Measurements from ENCODE around the gene ATG4B.

ATG4B gene

DNA sequence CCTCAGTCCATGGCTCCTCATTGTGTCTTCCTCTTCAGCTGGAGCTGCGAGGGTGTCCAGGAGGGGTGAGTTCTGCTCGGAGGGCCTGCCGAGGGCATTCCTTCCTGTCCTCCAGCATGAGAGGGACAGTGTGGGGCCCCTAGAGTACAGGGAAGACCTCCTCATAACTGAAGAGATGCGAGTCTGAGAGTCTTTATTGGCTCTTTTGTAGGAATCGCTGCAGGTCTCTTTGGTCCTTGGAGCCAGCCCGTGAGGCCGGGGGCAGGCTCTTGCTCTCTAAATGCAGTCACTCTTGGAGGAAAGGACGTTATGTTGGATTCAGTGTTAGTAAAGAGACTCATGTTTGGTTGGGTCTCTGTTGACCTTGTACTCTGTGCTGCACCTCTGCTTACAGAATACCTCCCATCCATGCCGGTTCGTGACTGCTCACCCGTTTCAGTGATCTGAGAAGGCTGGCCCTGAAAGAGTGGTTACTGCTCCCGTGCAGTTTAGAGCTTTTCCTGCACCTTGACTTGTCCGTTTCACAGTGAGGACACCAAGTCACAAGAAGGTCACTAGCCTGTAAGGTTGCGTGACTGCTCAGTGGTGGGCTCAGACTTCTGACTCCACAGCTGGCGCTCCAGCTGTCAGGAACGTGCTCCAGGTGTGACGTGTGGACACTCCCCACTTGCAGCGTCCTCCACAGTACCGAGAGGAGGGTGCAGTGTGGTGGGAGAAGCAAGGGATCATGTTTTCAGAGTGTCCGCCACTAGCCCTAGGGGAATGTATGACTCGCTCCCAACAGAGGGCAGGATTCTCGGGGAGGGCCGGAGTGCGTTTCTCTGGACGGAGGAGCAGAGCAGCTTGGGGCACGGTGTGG, 7.8 kb downstream of the ATG4B start:
- peaks cover 38% of the 10 kb centered on the region for H3K4me1 ChIP-seq (ENCODE audit: control insufficient read depth, insufficient read depth, low read length)
- no peaks in the 10 kb centered on the region for H3K27me3 ChIP-seq (ENCODE audit: control insufficient read depth in 1 of 2, insufficient read depth in 2 of 2, low read length in 2 of 2)
- no peak overlapping the region for H3K27ac ChIP-seq (ENCODE audit: low read length)
- H3K36me3 ChIP-seq (ENCODE audit: control insufficient read depth in 2 of 2, insufficient read depth in 2 of 2, low read length in 2 of 2), result peaks cover 0 to 2% of the 10 kb centered on the region in 2 donors
- H3K9me3 ChIP-seq (ENCODE audit: control insufficient read depth in 2 of 2, low read length in 2 of 2), result no peaks in the 10 kb centered on the region
- no peak overlapping the region for H3K9ac ChIP-seq (ENCODE audit: low read length in 2 of 2)
- H3K4me3 ChIP-seq (ENCODE audit: low read length in 2 of 2), result no peak overlapping the region

DNA sequence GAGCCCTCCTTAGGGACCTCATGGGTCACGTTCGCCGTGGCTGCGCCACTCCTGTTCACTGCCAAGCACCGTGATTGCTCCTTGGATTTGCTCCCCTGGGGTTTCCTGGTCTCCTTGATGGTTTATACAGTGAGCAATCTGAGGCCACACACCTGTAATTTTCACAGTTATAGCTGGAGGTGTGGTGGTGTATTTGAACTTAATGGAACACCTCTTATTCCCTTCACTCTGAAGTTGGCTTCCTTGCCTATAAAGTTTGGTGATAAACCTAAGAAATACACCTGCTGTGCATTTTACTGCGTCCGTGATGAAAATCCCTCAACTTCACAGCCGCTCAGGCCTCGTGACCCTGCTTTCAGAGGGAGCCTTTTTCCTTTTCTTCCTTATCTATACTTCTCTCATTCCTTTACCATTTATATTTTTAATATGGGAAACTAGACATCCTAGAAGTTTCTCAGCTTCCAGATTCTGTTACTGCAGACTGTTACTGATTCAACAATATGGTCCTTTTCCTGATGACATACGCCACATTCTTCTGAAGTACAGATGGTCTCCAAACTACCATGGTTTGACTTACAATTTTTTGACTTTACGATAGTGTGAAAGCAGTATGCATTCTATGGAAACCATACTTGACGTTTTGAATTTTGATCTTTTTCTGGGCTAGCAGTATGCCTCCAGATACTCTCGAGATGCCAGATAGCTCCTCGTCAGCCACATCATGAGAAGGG, 8.6 kb downstream of the ATG4B start:
- Histone ChIP-seq H3K9ac (ENCODE audit: low read length in 2 of 2) (no peak overlapping the region), H3K9me3 (ENCODE audit: control insufficient read depth in 2 of 2, low read length in 2 of 2) (no peaks in the 10 kb centered on the region), H3K36me3 (ENCODE audit: control insufficient read depth in 2 of 2, insufficient read depth in 2 of 2, low read length in 2 of 2) (peaks cover 0 to 4% of the 10 kb centered on the region in 2 donors), H3K27ac (ENCODE audit: low read length) (no peak overlapping the region), H3K27me3 (ENCODE audit: control insufficient read depth in 1 of 2, insufficient read depth in 2 of 2, low read length in 2 of 2) (no peaks in the 10 kb centered on the region), H3K4me1 (ENCODE audit: control insufficient read depth, insufficient read depth, low read length) (peaks cover 31% of the 10 kb centered on the region), H3K4me3 (ENCODE audit: low read length in 2 of 2) (no peak overlapping the region)

DNA sequence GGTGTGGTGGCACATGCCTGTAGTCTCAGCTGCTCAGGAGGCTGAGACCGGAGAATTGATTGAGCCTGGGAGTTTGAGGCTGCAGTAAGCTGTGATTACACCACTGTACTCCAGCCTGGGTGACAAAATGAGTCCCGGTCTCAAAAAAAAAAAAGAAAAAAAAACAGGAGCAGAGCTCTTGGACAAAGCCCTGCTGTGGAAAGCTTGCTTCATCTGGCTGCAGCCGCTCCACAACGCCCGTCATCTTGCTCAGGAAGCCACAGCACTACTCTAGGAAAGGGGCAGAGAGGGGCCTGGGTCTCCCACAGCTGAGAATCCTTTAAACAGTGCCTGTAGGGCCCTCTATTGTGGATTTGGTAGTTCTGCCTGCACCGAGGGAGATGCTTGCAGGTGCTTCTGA, 11.0 kb downstream of the ATG4B start:
- Histone ChIP-seq H3K36me3 (ENCODE audit: control insufficient read depth in 2 of 2, insufficient read depth in 2 of 2, low read length in 2 of 2) (peaks cover 16% of the 10 kb centered on the region in 2 donors), H3K9ac (ENCODE audit: low read length in 2 of 2) (no peak overlapping the region), H3K4me3 (ENCODE audit: low read length in 2 of 2) (no peak overlapping the region), H3K27ac (ENCODE audit: low read length) (no peak overlapping the region), H3K4me1 (ENCODE audit: control insufficient read depth, insufficient read depth, low read length) (peaks cover 22% of the 10 kb centered on the region), H3K27me3 (ENCODE audit: control insufficient read depth in 1 of 2, insufficient read depth in 2 of 2, low read length in 2 of 2) (no peaks in the 10 kb centered on the region), H3K9me3 (ENCODE audit: control insufficient read depth in 2 of 2, low read length in 2 of 2) (no peaks in the 10 kb centered on the region)

DNA sequence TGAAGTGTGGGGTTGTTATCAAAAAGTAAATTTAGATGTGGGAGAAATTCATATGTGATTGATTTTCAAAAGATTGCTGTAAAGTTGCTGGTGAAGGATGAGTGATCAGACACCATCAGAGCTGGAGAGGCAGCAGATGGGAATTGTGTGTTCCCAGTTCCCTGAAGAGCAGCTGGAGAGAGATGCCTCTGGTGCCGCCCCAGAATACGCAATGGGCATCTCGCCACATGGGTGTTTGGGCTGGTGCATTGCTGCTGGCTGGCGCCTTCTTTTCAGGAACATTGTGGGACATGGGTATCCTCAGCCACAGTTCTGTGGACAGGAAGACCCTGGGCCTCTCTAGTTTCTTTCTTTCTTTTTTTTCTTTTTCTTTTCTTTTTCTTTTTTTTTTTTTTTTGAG, 11.9 kb downstream of the ATG4B start:
- Histone ChIP-seq H3K36me3 (ENCODE audit: control insufficient read depth in 2 of 2, insufficient read depth in 2 of 2, low read length in 2 of 2) (peaks cover 17% of the 10 kb centered on the region in 2 donors), H3K27ac (ENCODE audit: low read length) (no peak overlapping the region)

DNA sequence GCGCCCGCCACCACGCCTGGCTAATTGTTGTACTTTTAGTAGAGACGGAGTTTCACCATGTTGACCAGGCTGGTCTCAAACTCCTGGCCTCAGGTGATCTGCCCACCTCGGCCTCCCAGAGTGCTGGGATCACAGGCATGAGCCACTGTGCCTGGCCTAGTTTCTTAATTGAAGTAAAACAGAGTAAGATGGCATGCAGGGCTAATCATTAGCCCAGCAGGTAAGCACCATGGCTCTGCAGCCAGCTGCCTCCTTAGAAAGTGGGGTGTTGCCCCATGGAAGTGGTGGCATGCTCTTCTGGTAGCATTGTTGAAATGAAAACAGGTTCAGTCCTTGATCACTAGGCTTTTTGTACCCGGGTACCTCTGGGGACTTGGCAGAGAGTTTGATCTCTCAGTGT, 12.4 kb downstream of the ATG4B start:
- Histone ChIP-seq H3K27me3 (ENCODE audit: control insufficient read depth in 1 of 2, insufficient read depth in 2 of 2, low read length in 2 of 2) (no peaks in the 10 kb centered on the region), H3K9me3 (ENCODE audit: control insufficient read depth in 2 of 2, low read length in 2 of 2) (no peaks in the 10 kb centered on the region), H3K36me3 (ENCODE audit: control insufficient read depth in 2 of 2, insufficient read depth in 2 of 2, low read length in 2 of 2) (peaks cover 17 to 22% of the 10 kb centered on the region in 2 donors), H3K27ac (ENCODE audit: low read length) (no peak overlapping the region), H3K9ac (ENCODE audit: low read length in 2 of 2) (no peak overlapping the region), H3K4me1 (ENCODE audit: control insufficient read depth, insufficient read depth, low read length) (peaks cover 22% of the 10 kb centered on the region), H3K4me3 (ENCODE audit: low read length in 2 of 2) (no peak overlapping the region)

More for the DNA sequence above, 11.9 kb downstream of the ATG4B start:
- Histone ChIP-seq H3K9me3 (ENCODE audit: control insufficient read depth in 2 of 2, low read length in 2 of 2) (no peaks in the 10 kb centered on the region), H3K4me1 (ENCODE audit: control insufficient read depth, insufficient read depth, low read length) (peaks cover 22% of the 10 kb centered on the region), H3K9ac (ENCODE audit: low read length in 2 of 2) (no peak overlapping the region), H3K27me3 (ENCODE audit: control insufficient read depth in 1 of 2, insufficient read depth in 2 of 2, low read length in 2 of 2) (no peaks in the 10 kb centered on the region), H3K4me3 (ENCODE audit: low read length in 2 of 2) (no peak overlapping the region)

DNA sequence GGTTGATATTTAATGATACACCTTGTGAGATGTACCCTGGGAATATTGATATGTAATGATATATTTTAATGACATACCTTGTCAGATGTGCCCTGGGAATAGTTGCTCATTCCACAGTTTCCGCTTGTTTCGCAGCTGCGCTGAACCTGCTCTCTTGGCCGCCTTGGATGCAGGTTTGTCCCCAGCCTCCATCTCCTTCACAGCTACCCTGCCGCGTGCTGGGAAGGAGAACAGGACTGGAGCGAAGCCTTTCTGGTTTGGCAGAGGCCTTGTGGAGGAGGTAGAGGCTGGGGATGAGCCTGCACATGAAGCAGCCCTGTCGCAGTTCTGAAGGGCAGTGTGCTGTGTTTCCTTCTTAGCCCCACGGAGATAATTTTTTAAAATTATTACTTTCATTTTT, 14.6 kb downstream of the ATG4B start:
- no peak overlapping the region for H3K27ac ChIP-seq (ENCODE audit: low read length)
- peaks cover 7% of the 10 kb centered on the region for H3K4me1 ChIP-seq (ENCODE audit: control insufficient read depth, insufficient read depth, low read length)
- H3K9ac ChIP-seq (ENCODE audit: low read length in 2 of 2), result no peak overlapping the region
- no peak overlapping the region for H3K4me3 ChIP-seq (ENCODE audit: low read length in 2 of 2)
- no peaks in the 10 kb centered on the region for H3K27me3 ChIP-seq (ENCODE audit: control insufficient read depth in 1 of 2, insufficient read depth in 2 of 2, low read length in 2 of 2)
- peaks cover 29 to 36% of the 10 kb centered on the region in 2 donors for H3K36me3 ChIP-seq (ENCODE audit: control insufficient read depth in 2 of 2, insufficient read depth in 2 of 2, low read length in 2 of 2)
- no peaks in the 10 kb centered on the region for H3K9me3 ChIP-seq (ENCODE audit: control insufficient read depth in 2 of 2, low read length in 2 of 2)

DNA sequence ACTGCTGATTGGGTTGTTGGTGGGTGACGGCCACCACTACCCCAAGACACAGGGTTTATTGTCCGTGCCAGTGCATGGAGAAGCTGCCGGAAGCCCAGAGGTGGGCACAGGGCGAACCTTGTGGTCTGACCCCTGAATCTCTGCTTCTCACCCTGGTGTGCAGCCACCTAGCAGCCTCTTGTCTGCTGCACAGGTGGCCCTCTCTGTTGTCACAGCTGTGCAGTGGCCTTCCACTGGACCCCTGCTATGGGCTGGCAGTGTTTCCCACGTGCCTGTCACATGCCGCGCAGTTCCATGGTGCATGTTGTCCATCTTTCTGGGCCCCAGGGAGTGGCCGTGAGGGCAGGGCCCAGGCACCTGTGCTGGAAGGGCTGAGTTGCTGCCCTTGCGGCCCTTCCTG, 15.2 kb downstream of the ATG4B start:
- no peak overlapping the region for H3K4me3 ChIP-seq (ENCODE audit: low read length in 2 of 2)
- peaks cover 29 to 39% of the 10 kb centered on the region in 2 donors for H3K36me3 ChIP-seq (ENCODE audit: control insufficient read depth in 2 of 2, insufficient read depth in 2 of 2, low read length in 2 of 2)
- H3K9ac ChIP-seq (ENCODE audit: low read length in 2 of 2), result no peak overlapping the region
- no peak overlapping the region for H3K27ac ChIP-seq (ENCODE audit: low read length)
- no peaks in the 10 kb centered on the region for H3K27me3 ChIP-seq (ENCODE audit: control insufficient read depth in 1 of 2, insufficient read depth in 2 of 2, low read length in 2 of 2)
- peaks cover 7% of the 10 kb centered on the region for H3K4me1 ChIP-seq (ENCODE audit: control insufficient read depth, insufficient read depth, low read length)
- no peaks in the 10 kb centered on the region for H3K9me3 ChIP-seq (ENCODE audit: control insufficient read depth in 2 of 2, low read length in 2 of 2)

DNA sequence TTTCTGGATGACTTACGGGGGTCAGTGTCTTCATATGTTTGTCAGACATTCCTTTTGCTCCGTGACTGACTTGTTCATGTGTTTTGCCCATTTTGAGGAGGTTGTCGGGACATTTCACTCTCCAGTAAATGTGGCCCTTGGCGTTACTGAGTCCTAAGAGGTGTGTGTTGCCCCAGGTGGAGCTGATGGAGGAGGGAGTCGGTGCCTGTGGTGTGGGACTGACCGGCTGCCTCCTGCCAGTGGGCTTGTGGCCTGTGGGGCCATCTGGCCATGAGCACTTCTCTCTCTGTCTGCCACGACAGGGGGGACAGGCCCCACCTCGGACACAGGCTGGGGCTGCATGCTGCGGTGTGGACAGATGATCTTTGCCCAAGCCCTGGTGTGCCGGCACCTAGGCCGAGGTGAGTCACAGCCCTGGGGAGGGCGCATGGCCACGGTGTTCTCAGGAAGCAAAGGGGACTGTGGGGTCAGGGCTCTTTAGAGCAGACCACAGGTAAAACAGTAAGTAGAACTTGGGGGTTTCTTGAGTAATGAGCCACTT, 15.8 kb downstream of the ATG4B start:
- peaks cover 29 to 41% of the 10 kb centered on the region in 2 donors for H3K36me3 ChIP-seq (ENCODE audit: control insufficient read depth in 2 of 2, insufficient read depth in 2 of 2, low read length in 2 of 2)
- H3K9me3 ChIP-seq (ENCODE audit: control insufficient read depth in 2 of 2, low read length in 2 of 2), result no peaks in the 10 kb centered on the region
- H3K27me3 ChIP-seq (ENCODE audit: control insufficient read depth in 1 of 2, insufficient read depth in 2 of 2, low read length in 2 of 2), result no peaks in the 10 kb centered on the region
- H3K9ac ChIP-seq (ENCODE audit: low read length in 2 of 2), result no peak overlapping the region
- H3K27ac ChIP-seq (ENCODE audit: low read length), result no peak overlapping the region
- no peak overlapping the region for H3K4me3 ChIP-seq (ENCODE audit: low read length in 2 of 2)
- H3K4me1 ChIP-seq (ENCODE audit: control insufficient read depth, insufficient read depth, low read length), result peaks cover 7% of the 10 kb centered on the region

DNA sequence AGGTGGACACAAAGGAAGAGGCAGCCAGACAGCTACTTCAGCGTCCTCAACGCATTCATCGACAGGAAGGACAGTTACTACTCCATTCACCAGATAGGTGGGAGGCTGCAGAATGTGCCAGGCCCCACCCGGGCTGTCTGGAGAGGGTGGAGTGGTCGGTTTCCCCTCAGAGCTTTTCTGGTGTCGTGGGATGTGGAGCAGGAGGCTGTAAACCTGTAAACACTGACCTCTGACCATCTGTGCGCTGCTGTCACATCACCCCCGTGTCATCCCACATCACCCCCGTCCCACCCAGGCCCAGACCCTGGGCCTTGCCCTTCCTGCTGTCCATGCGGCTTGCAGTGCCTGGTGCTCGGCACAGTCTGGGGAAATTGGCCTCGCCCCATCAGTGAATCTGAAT, 17.1 kb downstream of the ATG4B start:
- H3K9me3 ChIP-seq (ENCODE audit: control insufficient read depth in 2 of 2, low read length in 2 of 2), result no peaks in the 10 kb centered on the region
- no peak overlapping the region for H3K9ac ChIP-seq (ENCODE audit: low read length in 2 of 2)
- H3K36me3 ChIP-seq (ENCODE audit: control insufficient read depth in 2 of 2, insufficient read depth in 2 of 2, low read length in 2 of 2), result peaks cover 29 to 53% of the 10 kb centered on the region in 2 donors
- H3K27me3 ChIP-seq (ENCODE audit: control insufficient read depth in 1 of 2, insufficient read depth in 2 of 2, low read length in 2 of 2), result no peaks in the 10 kb centered on the region
- H3K4me1 ChIP-seq (ENCODE audit: control insufficient read depth, insufficient read depth, low read length), result peaks cover 4% of the 10 kb centered on the region
- no peak overlapping the region for H3K27ac ChIP-seq (ENCODE audit: low read length)
- H3K4me3 ChIP-seq (ENCODE audit: low read length in 2 of 2), result no peak overlapping the region

DNA sequence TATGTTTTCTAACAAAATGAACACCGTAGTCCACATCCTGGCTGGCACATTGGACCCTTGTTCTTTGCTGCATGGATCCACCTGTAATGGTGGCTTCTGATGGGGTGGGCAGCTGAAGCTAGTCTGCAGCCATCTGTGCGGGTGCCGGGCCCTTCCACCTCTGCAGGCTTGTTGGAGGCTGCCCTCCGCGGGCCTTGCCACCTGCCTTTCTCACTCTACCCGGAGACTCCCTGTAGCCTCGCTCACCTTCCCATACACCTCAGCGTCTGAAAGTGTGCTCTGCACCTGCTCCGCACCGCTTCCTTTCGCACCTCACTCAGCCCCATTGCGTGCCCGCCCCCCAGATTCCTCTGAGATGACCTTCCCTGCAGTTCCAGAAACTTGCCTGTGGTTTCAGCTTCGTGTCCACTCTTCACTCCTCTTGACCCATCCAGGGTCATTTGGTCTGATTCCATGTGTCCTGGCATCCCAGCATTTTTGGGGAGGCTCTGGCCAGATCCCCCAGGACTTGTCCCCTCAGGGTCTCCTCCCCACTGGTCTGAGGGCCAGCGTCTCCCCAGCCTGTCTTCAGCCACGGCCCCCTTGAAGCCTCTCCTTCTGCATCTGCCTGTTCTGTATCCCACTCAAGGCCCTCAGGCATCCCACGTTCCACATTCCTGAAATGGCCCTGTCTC, 18.2 kb downstream of the ATG4B start:
- no peaks in the 10 kb centered on the region for H3K27me3 ChIP-seq (ENCODE audit: control insufficient read depth in 1 of 2, insufficient read depth in 2 of 2, low read length in 2 of 2)
- no peaks in the 10 kb centered on the region for H3K9me3 ChIP-seq (ENCODE audit: control insufficient read depth in 2 of 2, low read length in 2 of 2)
- H3K36me3 ChIP-seq (ENCODE audit: control insufficient read depth in 2 of 2, insufficient read depth in 2 of 2, low read length in 2 of 2), result peaks cover 34 to 59% of the 10 kb centered on the region in 2 donors
- H3K4me1 ChIP-seq (ENCODE audit: control insufficient read depth, insufficient read depth, low read length), result peaks cover 4% of the 10 kb centered on the region
- H3K4me3 ChIP-seq (ENCODE audit: low read length in 2 of 2), result no peak overlapping the region
- H3K27ac ChIP-seq (ENCODE audit: low read length), result no peak overlapping the region
- H3K9ac ChIP-seq (ENCODE audit: low read length in 2 of 2), result no peak overlapping the region

All from stomach smooth muscle (tissue), 2 donors.